ENCODE results near the gene TNS3. TPM values are rescaled to one million over a fixed set of nuclear protein-coding genes. Genes with fewer than 3 reads are reported as not detected.

Gene TNS3
- total and polyA plus RNA-seq, 9 of the 15 experiments (the other 6 are each of a cell fraction or from before 2014, with no cell fraction given): 0.20 TPM; not detected in 8

GRCh38 chr7:47303695-47304453 lies 278.0 kb downstream of the TNS3 start:
- H3K9ac ChIP-seq (ENCODE audit: insufficient read depth in 1 of 2, low read depth in 2 of 2, low read length in 2 of 2): no peak overlapping the region
- no peaks in the 10 kb centered on the region for H3K9me3 ChIP-seq (replicated peaks; ENCODE audit: control insufficient read depth, insufficient read depth, low read depth, low read length)
- no TSS peak for BruUV-seq (replicated peaks)
- ATAC-seq (no peak), DNase-seq (ENCODE audit: extremely low read depth in 1 of 4, low spot score in 3 of 4) (no peak), FAIRE-seq (no peak)
- under 1% methylated on average over 18 of the region's 22 CpGs for WGBS (ENCODE audit: insufficient coverage, low coverage, missing lambda C conversion rate)
- H3K4me2 ChIP-seq (ENCODE audit: insufficient read depth, low read length): no peak overlapping the region
- H4K20me1 ChIP-seq (replicated peaks; ENCODE audit: control insufficient read depth, insufficient read depth, low read length): no peaks in the 10 kb centered on the region
- no peaks in the 10 kb centered on the region for H3K9me1 ChIP-seq (ENCODE audit: control insufficient read depth, insufficient read depth, low read length)
- intact Hi-C loops (cut with micrococcal nuclease): no loop called here
- peaks cover 25 to 55% of the 10 kb centered on the region in 2 experiments for H3K27me3 ChIP-seq (ENCODE audit: control insufficient read depth in 2 of 2, insufficient read depth in 2 of 2, low read length in 2 of 2)
- H3K4me3 ChIP-seq: no peak overlapping the region
- POLR2A ChIA-PET: interaction anchor here (1.1 kb wide), 1 partner anchor 10 kb away, joined by 4 read pairs; no protein-coding TSS in a partner anchor
- in situ Hi-C loops (cut with MboI): no loop called here
- CTCF ChIA-PET (ENCODE audit: low intra/inter-chr PET ratio): no interaction called here
- TF ChIP-seq RBM15 (IDR thresholded peaks at IDR 0.05; ENCODE audit: insufficient read depth, low read length): no peak
- no peak for TF ChIP-seq ZFP36 (IDR thresholded peaks at IDR 0.05; ENCODE audit: low read depth, low read length, partially characterized antibody)
- no peak for TF ChIP-seq HSF4 (CRISPR knock-in tag; IDR thresholded peaks at IDR 0.05; ENCODE audit: borderline replicate concordance)
- TF ChIP-seq RBM34 (IDR thresholded peaks at IDR 0.05; ENCODE audit: borderline replicate concordance, insufficient read depth, low read length): no peak
- no peak for TF ChIP-seq HNRNPK (IDR thresholded peaks at IDR 0.05; ENCODE audit: low read depth, low read length, poor library complexity, severe bottlenecking)
- TF ChIP-seq KLF16 (IDR thresholded peaks at IDR 0.05): no peak
- TF ChIP-seq RNF2 (IDR thresholded peaks at IDR 0.05): no peak
- no peak for TF ChIP-seq ZNF79 (CRISPR knock-in tag; IDR thresholded peaks at IDR 0.05; ENCODE audit: low read depth)
- TF ChIP-seq FOSL1 (tag; conservative IDR thresholded peaks at IDR 0.05): no peak
- H3K27ac ChIP-seq (ENCODE audit: extremely low read depth, low read depth, low read length): no peak overlapping the region
- no peaks in the 10 kb centered on the region; a peak in 1 of 5 replicates for H3K4me1 ChIP-seq (replicated peaks in 1 of 2; ENCODE audit: control insufficient read depth in 2 of 2, insufficient read depth in 2 of 2, low read length in 2 of 2)
- no peaks in the 10 kb centered on the region for H3K36me3 ChIP-seq (ENCODE audit: control insufficient read depth, insufficient read depth, low read length)
- no peak overlapping the region for H2AFZ ChIP-seq (ENCODE audit: low read depth, low read length)
- no peaks in the 10 kb centered on the region for H3K79me2 ChIP-seq (ENCODE audit: control insufficient read depth, insufficient read depth, low read length)
